ENCODE results near the gene INVS.

DNA sequence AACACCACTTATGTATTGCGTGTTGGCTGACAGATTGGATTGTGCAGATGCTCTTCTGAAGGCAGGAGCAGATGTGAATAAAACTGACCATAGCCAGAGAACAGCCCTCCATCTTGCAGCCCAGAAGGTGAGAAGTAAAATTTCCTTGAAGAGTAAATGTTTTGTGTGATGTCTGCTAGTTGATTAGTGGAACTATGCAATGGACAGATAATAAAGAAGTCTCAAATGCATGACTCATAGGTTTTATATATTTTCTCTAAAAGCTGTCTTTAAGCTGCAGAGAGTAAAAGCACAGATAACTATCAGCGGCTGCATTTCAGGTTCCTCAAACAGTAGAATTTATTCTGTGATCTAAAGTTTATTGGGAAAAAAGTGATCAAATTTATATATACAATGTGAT is 27.4 kb downstream of the INVS start:
- TF ChIP-seq, protein P1, sequence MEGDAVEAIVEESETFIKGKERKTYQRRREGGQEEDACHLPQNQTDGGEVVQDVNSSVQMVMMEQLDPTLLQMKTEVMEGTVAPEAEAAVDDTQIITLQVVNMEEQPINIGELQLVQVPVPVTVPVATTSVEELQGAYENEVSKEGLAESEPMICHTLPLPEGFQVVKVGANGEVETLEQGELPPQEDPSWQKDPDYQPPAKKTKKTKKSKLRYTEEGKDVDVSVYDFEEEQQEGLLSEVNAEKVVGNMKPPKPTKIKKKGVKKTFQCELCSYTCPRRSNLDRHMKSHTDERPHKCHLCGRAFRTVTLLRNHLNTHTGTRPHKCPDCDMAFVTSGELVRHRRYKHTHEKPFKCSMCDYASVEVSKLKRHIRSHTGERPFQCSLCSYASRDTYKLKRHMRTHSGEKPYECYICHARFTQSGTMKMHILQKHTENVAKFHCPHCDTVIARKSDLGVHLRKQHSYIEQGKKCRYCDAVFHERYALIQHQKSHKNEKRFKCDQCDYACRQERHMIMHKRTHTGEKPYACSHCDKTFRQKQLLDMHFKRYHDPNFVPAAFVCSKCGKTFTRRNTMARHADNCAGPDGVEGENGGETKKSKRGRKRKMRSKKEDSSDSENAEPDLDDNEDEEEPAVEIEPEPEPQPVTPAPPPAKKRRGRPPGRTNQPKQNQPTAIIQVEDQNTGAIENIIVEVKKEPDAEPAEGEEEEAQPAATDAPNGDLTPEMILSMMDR (IDR thresholded peaks at IDR 0.05), result no peak
- TF ChIP-seq EP300 (IDR thresholded peaks at IDR 0.05; ENCODE audit: low read depth), result no peak
- TF ChIP-seq POLR2AphosphoS5 (IDR thresholded peaks at IDR 0.05), result no peak
- no peak for TF ChIP-seq POLR2A (IDR thresholded peaks at IDR 0.05)
